ENCODE data around the gene RTL1. TPM values are rescaled to one million over a fixed set of nuclear protein-coding genes. Genes with fewer than 3 reads are reported as not detected.

Gene RTL1
- total and polyA plus RNA-seq, 2 of the 8 experiments (the other 6 are each of a cell fraction or from before 2014, with no cell fraction given) = not detected

- TF ChIP-seq BCL11A (IDR thresholded peaks at IDR 0.05; ENCODE audit: low read depth in 2 of 2, low read length in 2 of 2) (no peak), MAFK (IDR thresholded peaks at IDR 0.05; ENCODE audit: low read depth, low read length) (no peak), EZH2 (IDR thresholded peaks at IDR 0.05; ENCODE audit: low read depth, low read length, severe bottlenecking) (no peak)
- CTCF ChIA-PET (ENCODE audit: partially characterized antibody) = interaction anchor here (1.6 kb wide), 1 partner anchor 9 kb away, joined by 5 read pairs; no protein-coding TSS in a partner anchor
- H3K9ac ChIP-seq (replicated peaks in 1 of 4; ENCODE audit: extremely low read depth in 1 of 4, low read depth in 3 of 4, low read length in 3 of 4) = no peak overlapping the region
- peaks cover 7 to 14% of the 10 kb centered on the region in 2 experiments; a peak in 3 of 4 replicates for H3K9me3 ChIP-seq (ENCODE audit: insufficient read depth in 2 of 2, low read depth in 1 of 2, low read length in 1 of 2)
- H3K79me1 ChIP-seq (ENCODE audit: low read depth, low read length) = no peaks in the 10 kb centered on the region
- no peak overlapping the region for H2AK5ac ChIP-seq (ENCODE audit: low read depth, low read length)
- no peaks in the 10 kb centered on the region for H3K36me3 ChIP-seq (ENCODE audit: control insufficient read depth in 2 of 4, insufficient read depth in 4 of 4, low read length in 3 of 4)
- H3K27ac ChIP-seq (ENCODE audit: low read depth, low read length) = no peak overlapping the region
- no peak overlapping the region for H3K18ac ChIP-seq (ENCODE audit: extremely low read depth, low read length)
- H3K4ac ChIP-seq (replicated peaks; ENCODE audit: insufficient read length, low read depth, low read length) = no peak overlapping the region
- no peaks in the 10 kb centered on the region for H3K79me2 ChIP-seq (ENCODE audit: control insufficient read depth in 1 of 2, insufficient read depth in 2 of 2, low read length in 2 of 2)
- POLR2A ChIA-PET (ENCODE audit: partially characterized antibody) = no interaction called here
- no peak overlapping the region for H2BK5ac ChIP-seq (ENCODE audit: low read depth, low read length)
- no peak overlapping the region for H2BK120ac ChIP-seq (replicated peaks; ENCODE audit: low read depth, low read length)
- no peak overlapping the region for H2BK12ac ChIP-seq (ENCODE audit: low read depth, low read length)
- no peak overlapping the region for H3K23ac ChIP-seq (ENCODE audit: insufficient read length)
- no peak overlapping the region for H4K5ac ChIP-seq (ENCODE audit: insufficient read length, low read depth, low read length)
- 94% methylated on average over 15 of the region's 18 CpGs; no CpG with 5 or more reads in 1 of the 2 experiments for WGBS, 2 experiments (ENCODE audit: extremely low coverage in 1 of 2, insufficient coverage in 1 of 2, insufficient read length in 1 of 2, insufficient replicate concordance in 2 of 2, low coverage in 1 of 2, low lambda C conversion rate in 2 of 2, missing lambda C conversion rate in 1 of 2)
- H3K14ac ChIP-seq (ENCODE audit: insufficient read length) = no peak overlapping the region
- no peaks in the 10 kb centered on the region; a peak in 2 of 7 replicates for H3K4me1 ChIP-seq (replicated peaks in 1 of 4; ENCODE audit: control insufficient read depth in 3 of 4, insufficient read depth in 4 of 4, low read length in 3 of 4)
- H3K4me3 ChIP-seq (ENCODE audit: extremely low read depth in 1 of 4, insufficient read depth in 2 of 4, low read depth in 3 of 4, low read length in 4 of 4) = no peak overlapping the region
- no peak for DNase-seq (ENCODE audit: low read depth in 1 of 2, low spot score in 2 of 2)
- no peak overlapping the region for H3K56ac ChIP-seq (replicated peaks; ENCODE audit: insufficient read length, low read depth, low read length)
- no peak overlapping the region for H4K8ac ChIP-seq (ENCODE audit: extremely low read depth, insufficient read depth, low read length)
- no peak overlapping the region for H2BK20ac ChIP-seq (ENCODE audit: low read length)
- no peak overlapping the region for H3K4me2 ChIP-seq (ENCODE audit: insufficient read depth in 1 of 2, low read depth in 2 of 2, low read length in 2 of 2)
- H2AFZ ChIP-seq (ENCODE audit: low read length) = no peak overlapping the region
- no peak overlapping the region for H2BK15ac ChIP-seq (ENCODE audit: low read length)
- H4K20me1 ChIP-seq (replicated peaks in 1 of 2; ENCODE audit: control insufficient read depth in 1 of 2, insufficient read depth in 2 of 2, low read length in 2 of 2) = no peaks in the 10 kb centered on the region
- FAIRE-seq = no peak
- no peaks in the 10 kb centered on the region for H3K27me3 ChIP-seq (replicated peaks in 1 of 4; ENCODE audit: control insufficient read depth in 3 of 4, extremely low read depth in 1 of 4, insufficient read depth in 3 of 4, low read length in 3 of 4)
- no peak overlapping the region for H4K91ac ChIP-seq (replicated peaks; ENCODE audit: insufficient read length, low read length)
- H3K23me2 ChIP-seq (ENCODE audit: low read depth, low read length) = peaks cover 3% of the 10 kb centered on the region; the same call in 1 of the 2 replicates
These were observed 43.7 kb downstream of the RTL1 start for GRCh38 chr14:100859781-100860180.

Measured in H1 (cell line).